GM12865 (cell line): ENCODE data around the gene FAM114A1.

Experiments
- DNase-seq: peaks from one replicate; pipeline ENCODE4 v3.0.0; 2010; ENCODE audit warnings: low read depth
- H3K4me3 ChIP-seq: 2 replicates; pipeline ENCODE4 v1.5.1; 2011; ENCODE audit warnings: mild to moderate bottlenecking, low read depth, low read length, control low read depth
- TF ChIP-seq, protein P1 (sequence below): IDR thresholded peaks from 2 replicates; pipeline ENCODE4 v1.5.1; 2011; ENCODE audit warnings: low read length, control low read depth, low read depth, inconsistent platforms; ENCODE audit not compliant: insufficient read depth; ENCODE audit errors: missing control alignments

The FAM114A1 gene

DNA sequence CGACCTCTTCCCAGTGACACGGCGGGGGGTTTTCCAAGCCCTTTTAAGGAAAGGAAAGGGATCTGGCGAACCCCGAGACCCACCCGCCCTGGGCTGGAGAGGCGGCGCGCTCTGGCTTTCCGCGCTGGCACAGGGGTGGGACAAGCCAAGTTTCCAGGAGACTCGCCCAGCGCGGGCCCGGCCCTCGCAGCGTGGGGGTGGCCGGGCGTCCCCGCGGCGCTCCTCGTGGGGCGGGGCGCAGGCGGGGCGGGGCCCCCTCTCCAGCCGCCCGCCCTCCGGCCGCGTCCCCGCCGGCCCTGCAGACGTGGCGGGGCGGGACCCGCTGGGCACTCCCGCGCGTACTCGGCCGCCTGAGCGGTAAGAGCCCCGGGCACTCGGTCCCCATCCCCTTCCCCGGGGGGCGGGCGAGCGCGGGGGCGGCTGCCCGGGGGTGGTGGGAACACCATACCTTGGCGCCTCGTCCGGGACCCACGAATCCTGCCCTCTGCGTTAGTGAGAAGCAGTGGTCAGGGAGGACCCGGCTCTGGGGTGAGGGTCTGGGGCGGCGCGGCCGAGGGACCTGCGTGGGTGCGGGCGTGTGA, at the start of gene FAM114A1:
Gene FAM114A1, plus strand, starts transcription at position 329 of the 581 bp plus-strand sequence. CDS start 10,273 bp downstream, outside the sequence.
- peak; percentile 70 for DNase-seq
- TF ChIP-seq, protein P1, sequence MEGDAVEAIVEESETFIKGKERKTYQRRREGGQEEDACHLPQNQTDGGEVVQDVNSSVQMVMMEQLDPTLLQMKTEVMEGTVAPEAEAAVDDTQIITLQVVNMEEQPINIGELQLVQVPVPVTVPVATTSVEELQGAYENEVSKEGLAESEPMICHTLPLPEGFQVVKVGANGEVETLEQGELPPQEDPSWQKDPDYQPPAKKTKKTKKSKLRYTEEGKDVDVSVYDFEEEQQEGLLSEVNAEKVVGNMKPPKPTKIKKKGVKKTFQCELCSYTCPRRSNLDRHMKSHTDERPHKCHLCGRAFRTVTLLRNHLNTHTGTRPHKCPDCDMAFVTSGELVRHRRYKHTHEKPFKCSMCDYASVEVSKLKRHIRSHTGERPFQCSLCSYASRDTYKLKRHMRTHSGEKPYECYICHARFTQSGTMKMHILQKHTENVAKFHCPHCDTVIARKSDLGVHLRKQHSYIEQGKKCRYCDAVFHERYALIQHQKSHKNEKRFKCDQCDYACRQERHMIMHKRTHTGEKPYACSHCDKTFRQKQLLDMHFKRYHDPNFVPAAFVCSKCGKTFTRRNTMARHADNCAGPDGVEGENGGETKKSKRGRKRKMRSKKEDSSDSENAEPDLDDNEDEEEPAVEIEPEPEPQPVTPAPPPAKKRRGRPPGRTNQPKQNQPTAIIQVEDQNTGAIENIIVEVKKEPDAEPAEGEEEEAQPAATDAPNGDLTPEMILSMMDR = no peak
- H3K4me3 ChIP-seq = peak within 1 kb of the TSS; percentile 76

DNA sequence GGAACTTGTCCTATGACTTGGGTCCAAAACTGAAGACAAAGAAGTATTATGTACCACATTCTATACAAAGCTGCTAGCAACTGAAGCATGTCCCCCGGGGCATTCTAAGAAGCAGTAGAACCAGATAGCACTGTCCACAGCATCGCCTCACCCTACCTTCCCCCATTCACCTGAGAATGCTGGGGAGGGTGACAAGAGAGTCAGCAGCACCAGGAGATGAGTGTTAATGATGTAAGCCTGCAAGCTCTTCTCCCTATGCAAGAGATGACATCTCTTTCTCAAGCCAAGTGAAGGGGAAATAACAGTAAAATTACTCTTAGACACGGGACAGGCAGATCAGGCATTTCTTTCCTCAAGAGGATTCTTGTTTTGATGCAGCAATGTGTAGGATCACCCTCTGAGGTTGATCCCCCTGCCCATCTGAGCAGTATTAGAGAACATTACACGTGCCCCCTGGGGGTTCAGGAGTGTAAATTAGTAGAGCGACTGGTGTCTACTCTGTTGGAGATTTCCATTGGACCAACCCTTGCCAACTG, 49.1 kb upstream of the FAM114A1 start:
- DNase-seq = peak; percentile 77
- TF ChIP-seq, protein P1 = no peak
- no peak overlapping the region for H3K4me3 ChIP-seq

DNA sequence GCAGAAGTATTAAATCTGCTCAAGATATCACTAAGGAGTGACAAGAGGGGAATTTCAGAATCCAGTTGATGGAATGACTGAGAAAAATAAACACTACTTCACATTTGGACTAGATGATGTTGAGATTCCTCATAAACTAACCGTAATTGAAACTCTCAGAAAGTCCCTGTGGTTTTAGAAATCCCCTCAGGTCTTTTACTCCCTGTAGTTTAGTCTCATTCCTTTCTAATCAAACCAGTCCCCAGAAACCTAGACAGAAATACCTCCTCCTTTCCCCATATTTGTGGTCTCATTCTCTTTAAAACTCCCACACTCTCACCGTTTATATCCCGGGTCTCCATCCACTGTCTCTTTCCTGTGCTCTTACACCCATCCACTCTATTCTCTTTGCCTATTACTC, 48.0 kb upstream of the FAM114A1 start:
- TF ChIP-seq, protein P1 = no peak
- DNase-seq = peak; percentile 64
- H3K4me3 ChIP-seq = peak overlapping the region; percentile 1; the same call in 1 of the 2 replicates

DNA sequence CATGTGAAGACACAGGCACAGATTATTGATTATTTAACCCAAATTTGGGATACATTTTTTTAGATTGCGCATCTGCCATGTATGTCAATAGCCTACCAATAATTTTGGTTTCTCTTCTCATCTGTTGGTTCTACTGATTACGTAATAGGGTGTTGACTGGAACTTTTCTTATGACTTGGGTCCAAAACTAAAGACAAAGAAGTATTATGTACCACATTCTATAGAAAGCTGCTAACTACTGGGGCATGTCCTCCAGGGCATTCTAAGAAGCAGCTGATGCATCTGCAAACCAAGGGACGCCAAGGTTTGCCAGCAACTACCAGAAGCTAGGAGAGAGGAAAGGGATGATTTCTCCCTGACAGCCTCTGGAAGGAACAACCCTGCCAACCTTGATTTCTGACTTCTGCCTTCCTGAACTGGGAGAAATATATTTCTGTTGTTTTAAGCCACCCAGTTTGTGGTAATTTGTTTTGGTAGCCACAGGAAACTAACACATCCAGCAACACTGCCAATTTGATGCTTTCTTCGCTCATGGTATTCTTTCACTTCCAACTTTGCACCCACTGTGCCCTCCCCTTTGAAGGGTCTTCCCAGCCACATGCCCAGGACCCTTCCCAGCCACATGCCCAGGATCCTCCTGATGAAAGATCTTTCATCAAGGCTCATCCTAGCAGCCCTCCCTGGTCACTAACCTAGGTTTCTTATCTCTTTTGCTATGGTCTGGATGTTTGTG, 47.1 kb upstream of the FAM114A1 start:
- DNase-seq = peak; percentile 76
- TF ChIP-seq, protein P1 = no peak
- H3K4me3 ChIP-seq = peak overlapping the region; percentile 36

DNA sequence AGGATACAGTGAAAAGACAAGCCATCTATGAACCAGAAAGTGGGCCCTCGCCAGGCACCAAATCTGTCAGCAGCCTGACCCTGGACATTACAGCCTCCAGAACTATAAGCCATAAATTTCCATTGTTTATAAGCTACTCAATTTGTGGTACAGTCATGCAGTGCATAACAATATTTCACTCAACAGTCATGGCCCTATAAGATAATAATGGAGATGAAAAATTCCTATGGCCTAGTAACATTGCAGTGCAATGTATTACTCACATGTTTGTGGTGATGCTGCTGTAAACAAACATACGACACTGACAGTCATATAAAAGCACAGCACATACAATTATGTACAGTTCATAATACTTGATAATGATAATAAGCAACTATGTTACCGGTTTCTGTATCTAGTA, 45.9 kb upstream of the FAM114A1 start:
- TF ChIP-seq, protein P1 = no peak
- no peak for DNase-seq

DNA sequence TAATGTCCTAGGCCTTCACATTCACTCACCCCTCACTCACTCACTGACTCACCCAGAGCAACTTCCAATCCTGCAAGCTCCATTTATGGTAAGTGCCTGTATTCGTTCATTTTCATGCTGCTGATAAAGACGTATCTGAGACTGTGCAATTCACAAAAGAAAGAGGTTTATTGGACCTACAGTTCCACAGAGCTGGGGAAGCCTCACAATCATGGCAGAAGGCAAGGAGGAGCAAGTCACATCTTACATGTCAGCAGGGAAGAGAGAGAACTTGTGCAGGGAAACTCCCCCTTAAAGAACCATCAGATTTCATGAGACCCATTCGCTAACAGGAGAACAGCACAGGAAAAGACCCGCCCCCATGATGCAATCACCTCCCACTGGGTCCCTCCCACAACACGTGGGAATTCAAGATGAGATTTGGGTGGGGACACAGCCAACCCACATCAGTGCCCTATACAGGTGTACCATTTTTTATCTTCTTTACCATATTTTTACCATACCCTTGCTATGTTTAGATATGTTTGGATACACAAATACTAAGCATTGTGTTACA, 44.8 kb upstream of the FAM114A1 start:
- TF ChIP-seq, protein P1 = no peak

More for the DNA sequence above, 45.9 kb upstream of the FAM114A1 start:
- no peak overlapping the region for H3K4me3 ChIP-seq

More for the DNA sequence above, 44.8 kb upstream of the FAM114A1 start:
- no peak overlapping the region for H3K4me3 ChIP-seq
- no peak for DNase-seq
